Stomach smooth muscle (tissue), 2 donors: ENCODE data around the gene RCOR1.

Experiments
- H3K27ac ChIP-seq: one replicate; pipeline ENCODE4 v1.7.0; 2013; ENCODE audit warnings: mild to moderate bottlenecking, low read length, inconsistent platforms
- H3K27me3 ChIP-seq, 2 donors: one replicate each; pipeline ENCODE4 v1.7.0; 2013; ENCODE audit warnings: low read length in 2 of 2; ENCODE audit not compliant: insufficient read depth in 2 of 2, control insufficient read depth in 1 of 2
- H3K36me3 ChIP-seq, 2 donors: one replicate each; pipeline ENCODE4 v1.7.0; 2013; ENCODE audit warnings: low read length in 2 of 2; ENCODE audit not compliant: control insufficient read depth in 2 of 2, insufficient read depth in 2 of 2
- H3K4me1 ChIP-seq: one replicate; pipeline ENCODE4 v1.7.0; 2013; ENCODE audit warnings: low read length; ENCODE audit not compliant: control insufficient read depth, insufficient read depth
- H3K4me3 ChIP-seq, 2 donors: one replicate each; pipeline ENCODE4 v1.7.0; 2013; ENCODE audit warnings: low read length in 2 of 2
- H3K9ac ChIP-seq, 2 donors: one replicate each; pipeline ENCODE4 v1.7.0; 2013; ENCODE audit warnings: low read length in 2 of 2, mild to moderate bottlenecking in 1 of 2
- H3K9me3 ChIP-seq, 2 donors: one replicate each; pipeline ENCODE4 v1.7.0; 2013; ENCODE audit warnings: low read length in 2 of 2; ENCODE audit not compliant: control insufficient read depth in 2 of 2
- donor health status: healthy.
- donor health status: Pancreatic carcinoma.

RCOR1 gene

DNA sequence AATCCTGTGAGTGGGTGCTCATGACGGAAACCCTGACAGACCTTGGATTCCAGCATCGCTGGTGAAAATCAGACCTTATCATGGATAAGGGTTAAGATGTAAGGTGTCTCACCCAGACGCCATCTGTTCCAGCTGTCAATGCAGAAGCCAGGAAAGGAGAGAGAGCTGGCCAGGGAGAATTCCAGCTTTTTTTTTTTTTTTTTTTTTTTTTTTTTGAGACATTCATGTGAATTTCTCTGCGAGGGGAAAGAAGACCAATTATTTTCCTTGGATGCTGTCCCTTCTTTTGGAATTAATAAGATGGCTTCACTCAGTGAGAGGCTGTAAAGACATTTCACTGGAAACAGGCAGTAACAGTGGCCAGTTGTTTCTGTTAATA lies 186.6 kb downstream of the RCOR1 start:
- no peaks in the 10 kb centered on the region for H3K36me3 ChIP-seq
- H3K27ac ChIP-seq = no peak overlapping the region
- peak overlapping the region in 1 of 2 donors; percentile 78 for H3K4me3 ChIP-seq
- no peaks in the 10 kb centered on the region for H3K9me3 ChIP-seq
- peaks cover 16% of the 10 kb centered on the region for H3K4me1 ChIP-seq
- no peaks in the 10 kb centered on the region for H3K27me3 ChIP-seq
- H3K9ac ChIP-seq = peak overlapping the region in 1 of 2 donors; percentile 82

DNA sequence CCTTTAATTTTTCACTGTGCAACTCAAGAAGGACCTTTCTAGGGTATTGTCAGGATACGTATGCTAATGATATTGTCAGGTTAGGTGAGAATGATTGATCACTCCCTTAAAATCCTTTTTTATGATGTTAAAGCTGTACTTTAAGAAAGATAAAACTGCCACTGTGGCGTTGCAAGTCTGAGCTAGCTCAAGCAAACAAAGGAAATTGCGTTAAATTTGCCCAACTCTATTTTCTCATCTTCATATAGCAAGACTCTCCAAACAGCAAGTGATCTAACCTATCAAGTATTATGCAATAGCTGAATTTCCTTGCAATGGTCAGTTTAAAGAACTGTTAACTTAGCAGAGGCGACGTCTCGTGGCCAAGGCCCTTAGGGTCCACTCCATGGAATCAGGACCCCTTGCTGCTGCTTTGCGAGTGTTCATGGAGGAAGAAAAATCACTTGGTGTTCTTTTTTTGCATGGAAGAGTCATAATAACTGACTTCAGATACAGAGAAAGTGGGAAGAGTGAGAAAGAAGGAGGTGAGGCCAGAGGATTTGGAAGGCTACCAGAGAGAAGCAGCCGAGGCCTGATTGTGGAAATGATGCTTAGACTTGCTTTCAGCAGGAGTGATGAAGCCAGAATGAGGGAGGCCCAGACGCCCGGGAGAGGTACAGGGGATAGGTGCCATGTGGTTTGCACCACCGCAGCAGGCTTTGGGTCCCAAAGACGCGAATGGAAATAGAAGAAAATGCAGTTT lies 187.3 kb downstream of the RCOR1 start:
- no peak overlapping the region for H3K9ac ChIP-seq
- no peak overlapping the region for H3K4me3 ChIP-seq
- H3K36me3 ChIP-seq = no peaks in the 10 kb centered on the region
- no peaks in the 10 kb centered on the region for H3K9me3 ChIP-seq
- no peak overlapping the region for H3K27ac ChIP-seq
- H3K27me3 ChIP-seq = no peaks in the 10 kb centered on the region
- peaks cover 13% of the 10 kb centered on the region for H3K4me1 ChIP-seq
